ENCODE measurements around the gene TSPAN7.

DNA sequence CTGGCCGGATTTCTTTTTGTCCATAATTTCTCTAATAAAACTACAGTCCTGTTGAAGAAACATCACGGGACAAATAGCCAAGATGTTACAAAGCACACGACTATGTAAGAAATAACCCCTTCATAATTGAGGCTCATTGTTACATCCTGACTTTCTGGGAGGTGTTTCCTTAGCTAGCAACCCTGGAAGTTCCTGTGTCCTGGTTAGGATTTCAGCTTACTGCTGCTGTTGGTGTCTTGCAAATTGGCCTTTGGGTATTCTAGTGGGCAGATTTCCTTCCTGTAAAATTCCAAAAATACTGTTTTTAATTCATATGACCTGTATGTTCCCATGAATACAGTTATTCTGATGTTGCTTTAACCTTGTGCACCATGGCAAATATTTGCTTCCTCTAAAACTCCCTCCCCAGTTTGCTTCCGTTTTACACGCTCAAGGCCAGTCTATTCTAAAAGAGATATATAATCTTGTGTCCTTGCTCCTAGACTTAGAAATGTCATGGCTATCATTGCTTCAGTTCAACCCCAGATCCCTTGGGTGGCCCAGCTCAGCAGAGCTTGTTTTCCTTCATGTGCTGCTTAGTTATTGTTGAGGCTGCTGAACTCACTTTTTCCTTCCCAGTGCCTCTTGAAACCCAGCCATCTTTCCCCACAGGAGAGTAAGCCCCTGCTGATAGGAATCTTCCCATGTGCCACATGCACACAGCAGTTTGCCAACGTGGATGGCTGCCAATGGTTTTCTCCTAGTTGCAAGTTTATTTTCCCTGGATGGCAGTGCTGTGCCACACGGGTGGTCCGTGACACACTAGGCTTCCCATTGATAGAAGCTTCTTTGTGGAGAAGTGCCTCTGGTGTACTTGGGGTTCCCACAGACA is 75.8 kb downstream of the TSPAN7 start:
- no peak for TF ChIP-seq CTCF (conservative IDR thresholded peaks at IDR 0.05; ENCODE audit: low read depth, low read length)
- TF ChIP-seq EZH2 (IDR thresholded peaks at IDR 0.05; ENCODE audit: low read length, unreplicated experiment) = no peak
